GM21367 (cell line): ENCODE data around the gene APOL1.
"Not testable (repeated sequence)": the region's sequence is repeated elsewhere in the genome, so short reads cannot be mapped to it uniquely, and the experiment has no call there.

ENCODE experiments used
- ATAC-seq: cut with Tn5 transposase; IDR thresholded peaks from one replicate; pipeline ENCODE4 v1.9.1; 2021; ENCODE audit not compliant: unreplicated experiment

The APOL1 gene

GRCh38 chr22:36263886-36264664, 11.1 kb downstream of the APOL1 start:
- not testable (repeated sequence) for ATAC-seq

GRCh38 chr22:36267058-36267457, 14.1 kb downstream of the APOL1 start:
- no peak for ATAC-seq

- no peak for ATAC-seq
These were observed 15.1 kb downstream of the APOL1 start for GRCh38 chr22:36267896-36268485.

GRCh38 chr22:36271231-36271630, 18.3 kb downstream of the APOL1 start:
- not testable (repeated sequence) for ATAC-seq

GRCh38 chr22:36271951-36272350, 19.0 kb downstream of the APOL1 start:
- ATAC-seq = not testable (repeated sequence)

GRCh38 chr22:36274531-36274930, 21.6 kb downstream of the APOL1 start:
- no peak for ATAC-seq

GRCh38 chr22:36277482-36278291, 24.8 kb downstream of the APOL1 start:
- no peak for ATAC-seq

GRCh38 chr22:36279219-36279666, 26.3 kb downstream of the APOL1 start:
- ATAC-seq = no peak

GRCh38 chr22:36280379-36280778, 27.4 kb downstream of the APOL1 start:
- ATAC-seq = no peak

GRCh38 chr22:36281781-36282327, 28.9 kb downstream of the APOL1 start:
- no peak for ATAC-seq

- no peak for ATAC-seq
These were observed 29.4 kb downstream of the APOL1 start for GRCh38 chr22:36282328-36282831.

GRCh38 chr22:36284171-36284571, 31.2 kb downstream of the APOL1 start:
- ATAC-seq = no peak

GRCh38 chr22:36285017-36285416, 32.1 kb downstream of the APOL1 start:
- no peak for ATAC-seq

GRCh38 chr22:36285545-36285944, 32.6 kb downstream of the APOL1 start:
- no peak for ATAC-seq

GRCh38 chr22:36286096-36286957, 33.4 kb downstream of the APOL1 start:
- ATAC-seq = no peak

- no peak for ATAC-seq
These were observed 35.1 kb downstream of the APOL1 start for GRCh38 chr22:36287881-36288515.

- no peak for ATAC-seq
These were observed 35.9 kb downstream of the APOL1 start for GRCh38 chr22:36288571-36289405.

GRCh38 chr22:36289406-36289870, 36.5 kb downstream of the APOL1 start:
- no peak for ATAC-seq

- ATAC-seq = not testable (repeated sequence)
These were observed 37.0 kb downstream of the APOL1 start for GRCh38 chr22:36289948-36290371.
